Choroid plexus epithelial cell (primary cell): Measurements from ENCODE around the gene GNAQ.

Experiments
- DNase-seq: peaks from one replicate; pipeline ENCODE4 v3.0.0-alpha.2; 2010; ENCODE audit warnings: low read depth
- H3K4me3 ChIP-seq: 2 replicates; pipeline ENCODE4 v1.5.1; 2011; ENCODE audit warnings: low read depth, mild to moderate bottlenecking, control low read depth, low read length, moderate library complexity
- TF ChIP-seq, protein P1 (sequence below): conservative IDR thresholded peaks from 2 replicates; pipeline ENCODE4 v1.5.1; 2011; ENCODE audit warnings: low read depth, mild to moderate bottlenecking, control low read depth, inconsistent platforms, low read length, moderate library complexity

Gene GNAQ

DNA sequence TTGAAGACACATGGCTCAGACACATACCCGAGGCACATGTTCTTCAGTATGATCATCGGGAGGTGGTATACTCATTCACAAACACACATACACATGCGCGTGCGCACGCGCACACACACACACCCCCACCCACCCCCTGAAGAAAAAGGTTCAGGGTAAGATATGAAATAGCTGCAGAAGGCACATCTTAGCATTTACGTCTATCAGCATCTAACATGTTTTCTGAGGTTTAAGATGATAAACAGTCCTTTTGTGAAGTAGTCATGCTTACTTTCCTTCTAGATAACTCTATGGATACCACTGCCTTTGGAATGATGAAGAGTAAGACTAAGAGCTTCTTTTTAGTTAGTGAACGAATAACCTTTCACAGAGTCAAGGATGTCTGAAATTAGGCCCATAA, 278.4 kb downstream of the GNAQ start:
- DNase-seq: no peak
- H3K4me3 ChIP-seq: no peak overlapping the region
- TF ChIP-seq, protein P1, sequence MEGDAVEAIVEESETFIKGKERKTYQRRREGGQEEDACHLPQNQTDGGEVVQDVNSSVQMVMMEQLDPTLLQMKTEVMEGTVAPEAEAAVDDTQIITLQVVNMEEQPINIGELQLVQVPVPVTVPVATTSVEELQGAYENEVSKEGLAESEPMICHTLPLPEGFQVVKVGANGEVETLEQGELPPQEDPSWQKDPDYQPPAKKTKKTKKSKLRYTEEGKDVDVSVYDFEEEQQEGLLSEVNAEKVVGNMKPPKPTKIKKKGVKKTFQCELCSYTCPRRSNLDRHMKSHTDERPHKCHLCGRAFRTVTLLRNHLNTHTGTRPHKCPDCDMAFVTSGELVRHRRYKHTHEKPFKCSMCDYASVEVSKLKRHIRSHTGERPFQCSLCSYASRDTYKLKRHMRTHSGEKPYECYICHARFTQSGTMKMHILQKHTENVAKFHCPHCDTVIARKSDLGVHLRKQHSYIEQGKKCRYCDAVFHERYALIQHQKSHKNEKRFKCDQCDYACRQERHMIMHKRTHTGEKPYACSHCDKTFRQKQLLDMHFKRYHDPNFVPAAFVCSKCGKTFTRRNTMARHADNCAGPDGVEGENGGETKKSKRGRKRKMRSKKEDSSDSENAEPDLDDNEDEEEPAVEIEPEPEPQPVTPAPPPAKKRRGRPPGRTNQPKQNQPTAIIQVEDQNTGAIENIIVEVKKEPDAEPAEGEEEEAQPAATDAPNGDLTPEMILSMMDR: no peak

DNA sequence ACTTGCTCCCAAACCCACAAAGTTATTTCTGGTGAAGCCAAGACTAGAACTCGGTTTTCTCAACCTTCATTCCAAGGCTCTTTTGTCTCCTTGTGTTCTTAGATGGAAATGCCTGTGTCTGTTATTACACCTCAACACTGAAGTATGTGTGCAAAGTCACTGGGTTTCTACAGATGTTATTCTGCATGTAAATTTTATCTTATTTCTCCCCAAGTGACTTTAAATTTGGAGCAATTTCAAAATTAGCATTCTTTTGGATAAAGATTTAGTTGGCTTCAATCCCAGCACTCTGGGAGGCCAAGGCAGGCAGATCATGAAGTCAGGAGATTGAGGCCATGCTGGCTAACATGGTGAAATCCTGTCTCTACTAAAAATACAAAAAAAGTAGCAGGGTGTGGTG, 279.1 kb downstream of the GNAQ start:
- peak; percentile 98 for DNase-seq
- TF ChIP-seq, protein P1: peak; percentile 27
- no peak overlapping the region for H3K4me3 ChIP-seq

DNA sequence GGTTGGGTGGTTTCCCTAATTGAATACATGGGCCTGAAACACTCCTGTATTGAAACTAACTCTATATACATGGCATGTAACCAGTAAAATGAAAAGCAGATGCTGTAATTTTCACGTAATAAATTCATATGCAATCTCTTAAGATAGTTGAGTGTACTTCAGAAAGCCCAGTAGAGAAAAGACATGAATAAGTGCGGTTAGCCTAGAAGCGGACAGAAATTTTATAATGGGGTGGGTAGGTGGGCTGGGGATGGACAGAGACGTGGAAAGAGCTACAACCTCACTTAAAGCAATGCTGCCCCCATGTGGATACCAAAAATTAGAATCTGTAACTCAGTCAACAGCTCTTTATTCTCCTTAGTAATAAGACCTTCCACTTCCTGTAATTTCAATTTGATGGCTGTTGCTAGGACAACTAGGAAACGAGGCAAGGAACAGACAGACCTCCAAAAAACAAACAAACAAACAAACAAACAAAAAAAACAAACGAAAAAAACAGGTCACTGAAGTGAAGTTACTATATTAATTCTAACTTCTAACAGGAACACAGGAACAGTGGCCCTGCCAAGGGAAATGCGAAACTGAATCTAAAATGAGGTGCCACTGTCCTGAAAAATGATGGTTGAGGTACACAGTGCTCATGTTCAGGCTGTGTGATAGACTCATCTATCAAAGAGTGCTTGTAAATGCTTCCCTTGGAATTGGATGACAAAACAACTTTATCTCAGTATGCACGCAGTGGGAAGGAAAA, 280.1 kb downstream of the GNAQ start:
- peak; percentile 91 for DNase-seq
- TF ChIP-seq, protein P1: peak; percentile 76
- no peak overlapping the region for H3K4me3 ChIP-seq

DNA sequence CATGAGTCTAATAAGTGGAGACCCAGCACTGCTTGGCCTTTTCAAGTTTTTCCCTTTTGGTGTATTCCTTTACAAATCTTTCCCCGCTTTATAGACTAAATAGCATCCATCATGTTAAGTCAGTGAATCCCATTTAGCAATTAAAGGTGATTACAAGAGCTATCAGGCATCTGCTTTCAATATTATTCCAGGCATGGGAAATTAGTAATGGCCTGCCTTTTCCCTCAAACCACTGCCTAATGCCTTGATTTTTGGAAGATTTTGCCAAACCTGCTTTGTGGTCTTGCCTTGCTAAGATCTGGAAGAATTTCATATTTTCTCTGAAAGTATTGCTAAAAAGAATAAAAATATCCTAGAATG, 280.6 kb downstream of the GNAQ start:
- no peak for DNase-seq
- H3K4me3 ChIP-seq: no peak overlapping the region
- TF ChIP-seq, protein P1: no peak

DNA sequence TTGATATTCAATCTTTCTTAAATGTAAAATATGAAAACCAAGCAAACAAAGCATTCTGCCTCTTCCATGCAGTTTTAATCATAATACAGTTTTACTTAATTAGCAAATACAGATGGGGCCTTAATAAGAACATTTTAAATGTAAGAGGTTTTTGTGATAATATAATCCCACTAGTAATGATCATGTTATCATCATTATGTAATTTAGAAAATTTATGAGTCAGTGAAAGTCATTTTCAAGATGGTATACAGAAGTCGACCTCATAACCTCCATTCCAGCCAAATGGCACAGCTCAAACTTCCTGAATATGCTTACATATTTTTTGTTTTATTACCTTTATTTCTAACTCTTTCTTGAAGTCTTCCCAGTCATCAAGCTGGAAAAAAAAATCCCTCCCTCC, 281.3 kb downstream of the GNAQ start:
- TF ChIP-seq, protein P1: no peak

DNA sequence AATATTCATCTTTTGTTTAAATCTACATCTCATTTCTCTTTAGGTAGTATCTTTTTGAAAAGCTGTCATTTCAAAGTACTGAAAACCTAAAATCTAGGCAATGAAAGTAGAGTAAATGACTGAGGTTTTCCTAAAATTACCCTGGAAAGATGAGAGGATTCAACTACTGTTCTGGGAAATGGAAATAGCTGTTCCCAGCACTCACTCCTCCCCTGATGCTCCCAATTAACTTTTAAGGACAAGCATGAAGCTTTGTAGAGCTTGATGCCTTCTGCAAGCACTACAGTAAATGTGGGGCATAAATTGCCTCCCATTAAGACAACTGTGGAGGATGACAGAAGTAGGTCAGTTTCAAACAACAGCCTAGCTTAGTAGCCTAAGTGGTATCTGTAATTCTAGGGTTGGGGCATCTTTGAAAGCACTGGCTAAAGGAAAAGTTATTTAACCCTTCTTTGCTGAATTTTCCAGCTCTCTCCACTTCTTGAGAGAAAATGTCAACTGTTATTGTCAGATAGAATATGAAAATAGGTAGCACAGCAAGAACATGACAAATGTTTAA, 283.3 kb downstream of the GNAQ start:
- DNase-seq: no peak
- TF ChIP-seq, protein P1: no peak
- no peak overlapping the region for H3K4me3 ChIP-seq

More for the DNA sequence above, 281.3 kb downstream of the GNAQ start:
- peak; percentile 39 for DNase-seq
- H3K4me3 ChIP-seq: no peak overlapping the region

DNA sequence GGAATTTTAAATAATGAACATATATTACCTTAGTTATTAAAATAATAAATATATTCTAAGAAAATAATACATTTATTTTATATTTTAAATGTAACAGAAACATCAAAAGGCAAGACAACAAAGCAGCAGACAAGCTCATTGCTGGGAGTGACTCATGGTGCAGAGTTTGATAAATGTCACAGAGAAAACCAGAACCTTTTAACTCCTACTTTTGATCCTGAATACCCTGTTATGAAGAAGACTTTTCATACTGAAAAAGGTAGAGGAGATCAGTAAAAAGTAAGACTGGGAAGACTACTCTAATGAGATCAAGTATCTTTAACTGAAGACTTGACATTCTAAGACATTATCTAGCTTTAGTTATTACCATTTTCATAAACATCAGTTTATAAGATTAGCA, 284.4 kb downstream of the GNAQ start:
- peak; percentile 26 for DNase-seq
- H3K4me3 ChIP-seq: no peak overlapping the region
- TF ChIP-seq, protein P1: no peak
